Adrenal gland (tissue), 5 donors: ENCODE data around the gene KAT6B.

Experiments
- POLR2A ChIP-seq, 2 donors: fragments of 450-650 bp; IDR thresholded peaks; one replicate each; pipeline ENCODE4 v1.6.1; 2017; ENCODE audit warnings: antibody characterized with exemption in 2 of 2, mild to moderate bottlenecking in 2 of 2, moderate library complexity in 1 of 2
- TF ChIP-seq, protein P1 (sequence below), 6 experiments: fragments of 450-650 bp in 4 of 6; fragments of 200-600 bp in 2 of 6; sonication (generic) in 1 of 6; IDR thresholded peaks; 1 replicate in 5 of 6; 2 replicates in 1 of 6; pipeline versions ENCODE4 v1.5.1 to v1.8.0; 2016 to 2021; ENCODE audit warnings: antibody characterized with exemption in 6 of 6, mild to moderate bottlenecking in 2 of 6, moderate library complexity in 1 of 6
- donor health status: DM: no; HTN: no; CAD: no.

- TF ChIP-seq, protein P1, sequence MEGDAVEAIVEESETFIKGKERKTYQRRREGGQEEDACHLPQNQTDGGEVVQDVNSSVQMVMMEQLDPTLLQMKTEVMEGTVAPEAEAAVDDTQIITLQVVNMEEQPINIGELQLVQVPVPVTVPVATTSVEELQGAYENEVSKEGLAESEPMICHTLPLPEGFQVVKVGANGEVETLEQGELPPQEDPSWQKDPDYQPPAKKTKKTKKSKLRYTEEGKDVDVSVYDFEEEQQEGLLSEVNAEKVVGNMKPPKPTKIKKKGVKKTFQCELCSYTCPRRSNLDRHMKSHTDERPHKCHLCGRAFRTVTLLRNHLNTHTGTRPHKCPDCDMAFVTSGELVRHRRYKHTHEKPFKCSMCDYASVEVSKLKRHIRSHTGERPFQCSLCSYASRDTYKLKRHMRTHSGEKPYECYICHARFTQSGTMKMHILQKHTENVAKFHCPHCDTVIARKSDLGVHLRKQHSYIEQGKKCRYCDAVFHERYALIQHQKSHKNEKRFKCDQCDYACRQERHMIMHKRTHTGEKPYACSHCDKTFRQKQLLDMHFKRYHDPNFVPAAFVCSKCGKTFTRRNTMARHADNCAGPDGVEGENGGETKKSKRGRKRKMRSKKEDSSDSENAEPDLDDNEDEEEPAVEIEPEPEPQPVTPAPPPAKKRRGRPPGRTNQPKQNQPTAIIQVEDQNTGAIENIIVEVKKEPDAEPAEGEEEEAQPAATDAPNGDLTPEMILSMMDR (IDR thresholded peaks at IDR 0.05): no peak
- TF ChIP-seq POLR2A (IDR thresholded peaks at IDR 0.05): no peak
Measured at GRCh38 chr10:74875068-74875467, 48.7 kb downstream of the KAT6B start.
